Osteoblast (primary cell): Measurements from ENCODE around the gene STK32B. TPM values are rescaled to one million over a fixed set of nuclear protein-coding genes. Genes with fewer than 3 reads are reported as not detected.
"Not testable (repeated sequence)": the region's sequence is repeated elsewhere in the genome, so short reads cannot be mapped to it uniquely, and the experiment has no call there.

Experiments used
- DNase-seq: peaks from one replicate; pipeline ENCODE4 v3.0.0; 2011; ENCODE audit warnings: low spot score, mixed read lengths; ENCODE audit not compliant: insufficient read length; ENCODE audit errors: missing footprints
- H2AFZ ChIP-seq: 2 replicates; pipeline ENCODE4 v1.6.0; 2011; ENCODE audit warnings: mild to moderate bottlenecking, low read length
- H3K27ac ChIP-seq: 2 replicates; pipeline ENCODE4 v1.5.1; 2011; ENCODE audit warnings: mild to moderate bottlenecking, low read depth, low read length, moderate library complexity
- H3K27me3 ChIP-seq: 2 replicates; pipeline ENCODE4 v1.6.0; 2012; ENCODE audit warnings: mild to moderate bottlenecking, control low read depth, inconsistent platforms, low read length, moderate library complexity; ENCODE audit not compliant: insufficient read depth
- H3K36me3 ChIP-seq: 2 replicates; pipeline ENCODE4 v1.5.1; 2011; ENCODE audit warnings: mild to moderate bottlenecking, low read length, control low read depth, moderate library complexity; ENCODE audit not compliant: insufficient read depth
- H3K4me1 ChIP-seq: 2 replicates; pipeline ENCODE4 v1.5.1; 2011; ENCODE audit warnings: mild to moderate bottlenecking, low read length, control low read depth, moderate library complexity; ENCODE audit not compliant: insufficient read depth
- H3K4me2 ChIP-seq: 2 replicates; pipeline ENCODE4 v1.6.0; 2011; ENCODE audit warnings: mild to moderate bottlenecking, low read length; ENCODE audit not compliant: insufficient read depth
- H3K4me3 ChIP-seq: fragments of 200-600 bp; sonication (generic); 3 replicates; pipeline ENCODE4 v1.5.1; 2012; ENCODE audit warnings: mild to moderate bottlenecking, low read length, inconsistent platforms; ENCODE audit not compliant: insufficient read depth
- H3K79me2 ChIP-seq: 2 replicates; pipeline ENCODE4 v1.6.0; 2012; ENCODE audit warnings: mild to moderate bottlenecking, low read length, control low read depth, inconsistent platforms; ENCODE audit not compliant: insufficient read depth
- H3K9me3 ChIP-seq: 2 replicates; pipeline ENCODE4 v1.5.1; 2011; ENCODE audit warnings: low read depth, low read length, control low read depth
- H4K20me1 ChIP-seq: 2 replicates; pipeline ENCODE4 v1.6.0; 2012; ENCODE audit warnings: mild to moderate bottlenecking, low read length, control low read depth; ENCODE audit not compliant: insufficient read depth
- CTCF ChIP-seq: IDR thresholded peaks from 2 replicates; pipeline ENCODE4 v1.5.1; 2011; ENCODE audit warnings: mild to moderate bottlenecking, low read depth, low read length, moderate library complexity; ENCODE audit errors: extremely low read depth
- total RNA-seq: library from RNA; depleted of rRNA; stranded (reverse); fragments of >200 nt; gene quantifications from 2 replicates; pipeline ENCODE4 v1.2.3, GENCODE V29; 2012

Gene STK32B
- total RNA-seq, 1 donor: 1.1 TPM

DNA sequence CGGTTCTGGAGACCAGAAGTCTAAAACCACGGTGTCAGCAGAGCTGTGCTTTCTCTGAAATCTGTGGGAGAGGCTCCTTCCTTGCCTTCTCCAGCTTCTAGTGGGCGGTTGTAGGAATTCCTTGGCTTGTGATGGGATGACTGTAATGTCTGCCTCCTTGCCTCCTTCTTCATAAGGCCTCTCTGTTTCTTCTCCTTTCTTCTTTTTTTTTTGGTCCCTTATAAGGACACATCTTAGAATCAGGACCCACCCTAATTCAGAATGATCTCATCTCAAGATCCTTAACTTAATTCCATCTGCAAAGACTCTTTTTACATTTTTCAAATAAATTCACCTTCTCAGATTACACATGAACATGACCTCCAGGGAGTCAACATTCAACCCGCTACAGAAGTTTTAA lies 186.9 kb downstream of the STK32B start:
- Histone ChIP-seq H4K20me1 (no peaks in the 10 kb centered on the region), H3K36me3 (no peaks in the 10 kb centered on the region), H3K4me1 (no peaks in the 10 kb centered on the region), H3K4me3 (no peak overlapping the region), H2AFZ (peak overlapping the region; percentile 2), H3K27ac (no peak overlapping the region), H3K4me2 (no peak overlapping the region), H3K9me3 (no peaks in the 10 kb centered on the region), H3K27me3 (no peaks in the 10 kb centered on the region), H3K79me2 (no peaks in the 10 kb centered on the region)
- no peak for DNase-seq
- no peak for TF ChIP-seq CTCF

DNA sequence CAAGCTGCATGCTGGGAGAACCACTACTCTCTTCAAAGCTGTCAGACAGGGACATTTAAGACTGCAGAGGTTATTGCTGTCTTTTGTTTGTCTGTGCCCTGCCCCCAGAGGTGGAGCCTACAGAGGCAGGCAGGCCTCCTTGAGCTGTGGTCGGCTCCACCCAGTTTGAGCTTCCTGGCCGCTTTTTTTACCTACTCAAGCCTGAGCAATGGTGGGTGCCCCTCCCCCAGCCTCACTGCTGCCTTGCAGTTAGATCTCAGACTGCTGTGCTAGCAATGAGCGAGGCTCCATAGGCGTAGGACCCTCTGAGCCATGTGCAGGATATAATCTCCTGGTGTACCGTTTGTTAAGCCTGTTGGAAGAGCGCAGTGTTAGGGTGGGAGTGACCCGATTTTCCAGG lies 195.8 kb downstream of the STK32B start:
- not testable (repeated sequence) for H3K4me1 ChIP-seq, H3K79me2 ChIP-seq, H3K9me3 ChIP-seq, H4K20me1 ChIP-seq, H2AFZ ChIP-seq, H3K27me3 ChIP-seq, H3K27ac ChIP-seq, H3K4me2 ChIP-seq, DNase-seq, H3K4me3 ChIP-seq, H3K36me3 ChIP-seq

DNA sequence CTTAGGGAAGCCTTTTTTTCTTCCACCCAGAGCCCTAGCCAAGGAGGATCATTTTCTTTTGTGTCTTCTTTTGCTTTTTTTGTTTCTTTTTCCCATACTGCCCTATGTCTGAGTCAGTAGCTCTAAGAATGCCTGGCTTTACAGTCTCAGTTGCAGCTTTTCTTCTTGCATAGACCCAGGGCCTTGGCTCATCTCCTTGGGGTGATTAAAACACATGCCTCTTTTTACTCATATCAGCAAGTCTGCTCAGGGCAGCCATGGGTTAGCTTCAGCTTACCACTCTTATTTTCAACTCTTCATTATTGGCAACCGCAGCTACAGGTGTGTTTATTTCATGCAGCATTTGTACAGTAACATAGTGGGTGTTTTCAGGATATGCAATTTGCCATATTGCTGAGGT lies 196.5 kb downstream of the STK32B start:
- no peaks in the 10 kb centered on the region for H4K20me1 ChIP-seq

GRCh38 chr4:5249727-5250126 lies 198.4 kb downstream of the STK32B start:
- Histone ChIP-seq H3K79me2 (no peaks in the 10 kb centered on the region), H4K20me1 (no peaks in the 10 kb centered on the region), H3K9me3 (no peaks in the 10 kb centered on the region), H3K4me3 (no peak overlapping the region), H3K36me3 (no peaks in the 10 kb centered on the region), H3K27me3 (no peaks in the 10 kb centered on the region), H3K27ac (no peak overlapping the region), H3K4me1 (no peaks in the 10 kb centered on the region), H3K4me2 (no peak overlapping the region), H2AFZ (no peak overlapping the region)
- TF ChIP-seq CTCF: no peak
- DNase-seq: no peak

More for the DNA sequence above, 196.5 kb downstream of the STK32B start:
- no peak for TF ChIP-seq CTCF
- Histone ChIP-seq H3K9me3 (no peaks in the 10 kb centered on the region), H3K4me2 (no peak overlapping the region), H3K79me2 (no peaks in the 10 kb centered on the region), H3K4me1 (no peaks in the 10 kb centered on the region), H2AFZ (no peak overlapping the region), H3K36me3 (no peaks in the 10 kb centered on the region), H3K27ac (no peak overlapping the region), H3K4me3 (no peak overlapping the region), H3K27me3 (no peaks in the 10 kb centered on the region)
- no peak for DNase-seq

DNA sequence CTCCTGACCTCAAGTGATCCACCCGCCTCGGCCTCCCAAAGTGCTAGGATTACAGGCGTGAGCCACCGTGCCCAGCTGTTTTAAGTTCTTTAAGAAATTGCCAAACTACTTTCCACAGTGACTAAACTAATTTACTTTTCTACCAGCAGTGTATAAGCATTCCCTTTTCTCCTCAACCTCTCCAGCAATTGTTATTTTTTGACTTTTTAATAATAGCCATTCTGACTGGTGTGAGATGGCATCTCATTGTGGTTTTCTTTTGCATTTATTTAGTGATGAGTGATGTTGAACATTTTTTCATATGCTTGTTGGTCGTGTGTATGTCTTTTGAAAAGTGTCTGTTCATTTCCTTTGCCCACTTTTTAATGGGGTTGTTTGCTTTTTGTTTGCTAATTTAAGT lies 199.3 kb downstream of the STK32B start:
- not testable (repeated sequence) for H3K27ac ChIP-seq, H3K4me3 ChIP-seq, H3K27me3 ChIP-seq, H3K4me2 ChIP-seq, DNase-seq, H2AFZ ChIP-seq, H3K79me2 ChIP-seq, H3K9me3 ChIP-seq, H3K36me3 ChIP-seq, H3K4me1 ChIP-seq, H4K20me1 ChIP-seq
